Heart right ventricle (tissue), 16 donors: ENCODE measurements around the gene ME1. TPM values are rescaled to one million over a fixed set of nuclear protein-coding genes. Genes with fewer than 3 reads are reported as not detected.
A peak's percentile ranks its signal among the peaks of the same experiment; 100 is the strongest.

Source experiments
- ATAC-seq, 8 donors: fragments of 200-7000 bp; cut with Tn5 transposase; one replicate each; pipeline ENCODE4 v1.9.1; 2020; ENCODE audit warnings: mild to moderate bottlenecking in 8 of 8, moderate library complexity in 8 of 8, moderate number of reproducible peaks in 1 of 8
- DNase-seq, 2 donors: peaks; one replicate each; pipeline ENCODE4 v3.0.0-alpha.2; 2020
- H3K27ac ChIP-seq, 10 donors: fragments of 200-600 bp; sonication (generic) in 2 of 10; one replicate each; pipeline versions ENCODE4 v1.5.0 to v1.8.0; 2020 to 2022; ENCODE audit warnings: mild to moderate bottlenecking in 3 of 10
- H3K27me3 ChIP-seq, 7 donors: fragments of 200-600 bp; one replicate each; pipeline ENCODE4 v1.8.0; 2021 to 2022; ENCODE audit warnings: mild to moderate bottlenecking in 2 of 7
- H3K36me3 ChIP-seq, 9 donors: fragments of 200-600 bp; sonication (generic) in 1 of 9; one replicate each; pipeline versions ENCODE4 v1.5.0 to v1.8.0; 2020 to 2022; ENCODE audit warnings: mild to moderate bottlenecking in 2 of 9
- H3K4me1 ChIP-seq, 9 donors: fragments of 200-600 bp; sonication (generic) in 1 of 9; one replicate each; pipeline versions ENCODE4 v1.5.0 to v1.8.0; 2020 to 2022; ENCODE audit warnings: mild to moderate bottlenecking in 4 of 9
- H3K4me3 ChIP-seq, 10 donors: fragments of 200-600 bp; sonication (generic) in 2 of 10; one replicate each; pipeline versions ENCODE4 v1.5.0 to v1.8.0; 2020 to 2022; ENCODE audit warnings: mild to moderate bottlenecking in 7 of 10, moderate library complexity in 2 of 10
- H3K9me3 ChIP-seq, 11 donors: fragments of 200-600 bp in 10 of 11; sonication (generic) in 2 of 11; one replicate each; pipeline versions ENCODE4 v1.5.0 to v1.8.0; 2013 to 2022; ENCODE audit warnings: mild to moderate bottlenecking in 2 of 11, control low read depth in 1 of 11, moderate library complexity in 1 of 11
- CTCF ChIP-seq, 9 donors: fragments of 200-600 bp; sonication (generic) in 2 of 9; IDR thresholded peaks; one replicate each; pipeline versions ENCODE4 v1.5.0 to v1.8.0; 2021 to 2022; ENCODE audit warnings: antibody characterized with exemption in 9 of 9, mild to moderate bottlenecking in 5 of 9, moderate library complexity in 1 of 9
- WGBS, 2 donors: extraction: QIAGEN DNeasy Blood & Tissue Kit; methylation state at CpG; one replicate each; pipeline ENCODE4 v1.1.7; 2013; ENCODE audit warnings: inconsistent platforms in 1 of 2; 5-methylcytosine and 5-hydroxymethylcytosine counted together
- intact Hi-C, 10 donors: fragments of 100-400 bp; cut with DNase I; formaldehyde crosslinking; loops; one replicate each; pipeline versions ENCODE4 v1.11.1 to v1.14.2; 2022
- polyA plus RNA-seq, 2 donors: library from polyadenylated mRNA; stranded (reverse); fragments of 200-250 nt; gene quantifications; one replicate each; pipeline ENCODE4 v1.2.3, GENCODE V29; 2013
- total RNA-seq, 10 donors: library from RNA; stranded (reverse); fragmentation: NEBNext Ultra II Directional in 3 of 10; extraction: Animal tissue kit (Norgen Biotek cat#: 25700) in 3 of 10; gene quantifications; one replicate each; pipeline versions ENCODE4 v1.2.1 to v1.2.4, GENCODE V29; 2021 to 2023
- donor health status: Arrhythmogenic right ventricular cardiomyopathy.
- donor health status: ischemic (EF 13 %, LVEDD 7.1; RV severe dilation, severe dysfunction).
- donor health status: healthy with polysubstance abuse.
- donor health status: DM: no; HTN: yes; CAD: no.
- donor health status: DM: no; HTN: no; CAD: no.
- donor health status: ischemic (EF 25% LVEDD 6.9; RV normal size, moderate dysfunction).
- donor health status: ischemic (EF 25% LVEDD 5.7; RV mildly dilated, moderate dysfunction).
- donor health status: healthy.
- donor health status: DM: yes; HTN: yes; CAD: no.
- donor health status: Ischemic cardiomyopathy.
- donor health status: ischemic (EF 35%, LVEDD 5.7; RV mildly dilated, moderate dysfunction).
- donor health status: nonischemic (EF 11% LVEDD 7.7; RV severe dilation, severe dysfunction).
- donor health status: DM: yes; HTN: yes; CAD: no.
- donor health status: PGD.
- donor health status: ischemic (EF 29% LVEDD 5.4; RV normal size, mild dysfunction).
- donor health status: nonischemic (EF 23%, LVEDD 6.1; RV moderate dilation, normal function).

The ME1 gene
- total and polyA plus RNA-seq, 12 donors = 4.1 to 26.6 (median 17.2) TPM

- no peak overlapping the region for H3K4me3 ChIP-seq
- H3K27ac ChIP-seq = no peak overlapping the region
- 54 to 71% methylated on average over 1 of the region's 1 CpG for WGBS, 2 donors
- intact Hi-C loops = no loop called here
- H3K27me3 ChIP-seq = no peaks in the 10 kb centered on the region
- H3K36me3 ChIP-seq = peaks cover 0 to 8% (median 0%) of the 10 kb centered on the region in 9 donors
- no peaks in the 10 kb centered on the region for H3K9me3 ChIP-seq
- no peaks in the 10 kb centered on the region for H3K4me1 ChIP-seq
- no peak for TF ChIP-seq CTCF (IDR thresholded peaks at IDR 0.05)
- ATAC-seq = no peak
- no peak for DNase-seq
Measured at GRCh38 chr6:83231146-83231545, 199.7 kb downstream of the ME1 start.

GRCh38 chr6:83226517-83226916 lies 204.3 kb downstream of the ME1 start:
- WGBS, 2 donors = 59 to 62% methylated on average over 1 of the region's 1 CpG
- H3K36me3 ChIP-seq = peaks cover 0 to 9% (median 0%) of the 10 kb centered on the region in 9 donors
- no peaks in the 10 kb centered on the region for H3K4me1 ChIP-seq
- no peak for TF ChIP-seq CTCF (IDR thresholded peaks at IDR 0.05)
- H3K27ac ChIP-seq = no peak overlapping the region
- no peak for ATAC-seq
- H3K4me3 ChIP-seq = no peak overlapping the region
- H3K9me3 ChIP-seq = no peaks in the 10 kb centered on the region
- DNase-seq = no peak
- intact Hi-C loops = loop anchor here in 4 of 10 donors (10.0 kb wide), 2 partner anchors 178 to 188 kb away; no protein-coding TSS in a partner anchor
- H3K27me3 ChIP-seq = no peaks in the 10 kb centered on the region

GRCh38 chr6:83221889-83222479 lies 208.9 kb downstream of the ME1 start:
- Histone ChIP-seq H3K36me3 (peaks cover 0 to 7% (median 0%) of the 10 kb centered on the region in 9 donors), H3K4me1 (no peaks in the 10 kb centered on the region), H3K27me3 (no peaks in the 10 kb centered on the region), H3K27ac (no peak overlapping the region), H3K4me3 (no peak overlapping the region), H3K9me3 (no peaks in the 10 kb centered on the region)
- TF ChIP-seq CTCF (IDR thresholded peaks at IDR 0.05) = peak in 8 of 9 donors; percentile 23 to 75 (median 56)
- intact Hi-C loops = loop anchor here (1.0 to 10.0 kb wide), 6 partner anchors 183 to 293 kb away; partner anchors contain the start of gene PRSS35 (in 4 of the 10)
- DNase-seq (no peak), ATAC-seq (no peak)
- 30 to 47% methylated on average over 3 of the region's 3 CpGs for WGBS, 2 donors

- no peak for ATAC-seq
- no peak overlapping the region for H3K4me3 ChIP-seq
- H3K4me1 ChIP-seq = no peaks in the 10 kb centered on the region
- no peak for TF ChIP-seq CTCF (IDR thresholded peaks at IDR 0.05)
- no peaks in the 10 kb centered on the region for H3K27me3 ChIP-seq
- intact Hi-C loops = loop anchor here in 7 of 10 donors (2.0 to 10.0 kb wide), 4 partner anchors 184 to 294 kb away; partner anchors contain the start of gene PRSS35 (in 2 of the 7)
- peaks cover 0 to 5% (median 0%) of the 10 kb centered on the region in 9 donors for H3K36me3 ChIP-seq
- WGBS, 2 donors = 78 to 86% methylated on average over 1 of the region's 1 CpG
- no peaks in the 10 kb centered on the region for H3K9me3 ChIP-seq
- H3K27ac ChIP-seq = no peak overlapping the region
- DNase-seq = no peak
Measured at GRCh38 chr6:83221276-83221675, 209.6 kb downstream of the ME1 start.
